ENCODE data around the gene KLHDC4. TPM values are rescaled to one million over a fixed set of nuclear protein-coding genes. Genes with fewer than 3 reads are reported as not detected.

The KLHDC4 gene
- total RNA-seq, 1 donor from 2014 or later: 43.4 TPM

GRCh38 chr16:87658564-87659225 lies 107.1 kb downstream of the KLHDC4 start:
- Mint-ChIP-seq H3K9me3 (ENCODE audit: unreplicated experiment) (no peaks in the 10 kb centered on the region), H3K4me3 (ENCODE audit: unreplicated experiment) (no peak overlapping the region), H3K4me1 (ENCODE audit: unreplicated experiment) (no peaks in the 10 kb centered on the region), H3K27me3 (ENCODE audit: unreplicated experiment) (peaks cover 7% of the 10 kb centered on the region), H3K27ac (ENCODE audit: unreplicated experiment) (no peak overlapping the region), H3K36me3 (ENCODE audit: low read depth, unreplicated experiment) (no peaks in the 10 kb centered on the region)
- no peak for TF ChIP-seq CTCF (IDR thresholded peaks at IDR 0.05; ENCODE audit: unreplicated experiment)
- DNase-seq (ENCODE audit: low spot score): no peak

Other genes with a start within 250 kb of the KLHDC4 start
- gene JPH3, start 163.5 kb downstream of the KLHDC4 start, total RNA-seq (ENCODE audit: unreplicated experiment): 19.1 TPM
- gene SLC7A5, start 103.5 kb upstream of the KLHDC4 start, total RNA-seq (ENCODE audit: unreplicated experiment): 18.8 TPM
- not detected for gene CA5A, start 170.5 kb upstream of the KLHDC4 start, total RNA-seq (ENCODE audit: unreplicated experiment)
- 33.3 TPM for gene BANP, start 185.4 kb upstream of the KLHDC4 start, total RNA-seq (ENCODE audit: unreplicated experiment)